Amniotic stem cell (primary cell): Measurements from ENCODE around the gene CPNE5.

Experiments
- DNase-seq: peaks from one replicate; lab custom pipeline; 2025; lab: John Stamatoyannopoulos, UW

CPNE5 gene

DNA sequence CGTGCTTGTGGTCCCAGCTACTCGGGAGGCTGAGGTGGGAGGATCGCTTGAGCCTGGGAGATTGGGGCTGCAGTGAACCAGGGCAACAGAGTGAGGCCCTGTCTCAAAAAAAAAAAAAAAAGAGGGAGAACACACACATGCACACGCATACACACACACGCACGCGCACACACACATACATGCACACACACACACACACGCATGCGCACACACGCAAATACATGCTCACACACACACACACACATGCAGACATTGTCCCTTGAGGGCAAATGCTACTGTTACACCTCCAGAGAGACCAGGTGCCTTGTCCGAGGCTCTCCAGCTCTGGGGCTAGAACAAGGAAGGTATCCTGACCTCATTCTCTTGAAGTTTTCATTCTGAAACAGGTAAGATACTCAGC lies 77.1 kb downstream of the CPNE5 start:
- no peak for DNase-seq

DNA sequence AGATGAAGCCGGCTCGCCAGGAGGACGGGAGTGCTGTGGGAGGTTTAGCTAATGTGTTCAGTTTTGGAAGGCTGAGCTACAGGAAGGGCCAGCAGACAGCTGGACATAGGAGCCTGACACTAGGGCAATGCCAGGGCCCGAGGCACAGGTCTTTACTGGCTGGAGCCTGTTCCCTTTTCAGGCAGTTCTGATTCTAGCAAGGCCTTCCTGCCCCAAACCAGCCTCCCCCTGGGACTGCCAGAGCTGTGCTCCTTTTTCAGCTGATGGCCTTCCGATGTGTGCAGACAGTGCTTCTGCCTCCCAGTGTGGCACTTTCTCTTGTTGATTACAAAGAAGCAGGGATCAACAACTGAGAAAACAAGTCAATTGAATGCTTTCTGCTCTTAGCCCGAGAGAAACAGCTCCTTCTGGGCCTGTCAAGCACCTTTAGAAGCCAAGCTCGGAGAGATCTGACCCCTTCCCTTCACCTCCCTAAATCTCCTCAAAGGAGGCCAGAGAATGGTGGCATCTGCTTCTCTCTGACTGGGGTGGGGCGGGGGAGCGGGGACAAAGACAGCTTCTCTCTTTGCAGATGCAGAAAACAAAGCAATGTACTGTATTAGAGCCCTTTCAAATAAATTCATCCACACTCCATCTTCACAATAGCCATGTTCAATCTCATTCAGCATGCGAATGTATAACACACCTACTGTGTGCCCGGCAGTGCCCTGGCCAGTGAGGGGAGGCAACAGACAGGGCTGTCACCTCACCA lies 78.4 kb downstream of the CPNE5 start:
- DNase-seq: no peak

DNA sequence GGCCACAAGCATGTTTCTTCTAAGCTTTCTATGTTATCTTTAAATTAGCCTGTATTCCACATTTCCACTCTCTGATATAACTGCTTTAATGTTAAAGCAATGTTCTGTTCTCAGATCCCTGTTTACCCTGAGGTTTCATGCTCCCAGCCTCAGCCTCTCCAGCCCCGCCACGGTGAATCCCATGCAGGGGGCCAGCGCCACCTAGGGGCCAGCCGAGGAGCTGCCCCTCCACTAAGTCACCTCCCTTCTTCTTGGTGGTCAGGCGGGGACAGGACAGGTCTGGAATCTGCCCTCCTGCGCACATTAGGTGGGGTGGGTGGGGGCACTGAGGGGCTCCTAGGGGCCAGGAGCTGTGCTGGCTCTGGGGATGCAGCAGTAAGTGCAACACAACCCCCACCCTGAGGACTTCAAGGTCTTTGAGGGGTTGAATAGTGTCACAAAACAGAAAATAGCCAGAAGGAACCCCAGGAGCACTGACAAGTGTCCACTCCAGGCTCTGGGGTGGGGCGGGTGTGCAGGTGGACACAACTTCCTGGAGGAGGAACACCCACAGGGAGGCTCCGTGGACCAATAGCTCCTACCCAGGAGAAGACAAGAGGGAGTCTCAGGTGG lies 80.0 kb downstream of the CPNE5 start:
- peak; percentile 33 for DNase-seq

DNA sequence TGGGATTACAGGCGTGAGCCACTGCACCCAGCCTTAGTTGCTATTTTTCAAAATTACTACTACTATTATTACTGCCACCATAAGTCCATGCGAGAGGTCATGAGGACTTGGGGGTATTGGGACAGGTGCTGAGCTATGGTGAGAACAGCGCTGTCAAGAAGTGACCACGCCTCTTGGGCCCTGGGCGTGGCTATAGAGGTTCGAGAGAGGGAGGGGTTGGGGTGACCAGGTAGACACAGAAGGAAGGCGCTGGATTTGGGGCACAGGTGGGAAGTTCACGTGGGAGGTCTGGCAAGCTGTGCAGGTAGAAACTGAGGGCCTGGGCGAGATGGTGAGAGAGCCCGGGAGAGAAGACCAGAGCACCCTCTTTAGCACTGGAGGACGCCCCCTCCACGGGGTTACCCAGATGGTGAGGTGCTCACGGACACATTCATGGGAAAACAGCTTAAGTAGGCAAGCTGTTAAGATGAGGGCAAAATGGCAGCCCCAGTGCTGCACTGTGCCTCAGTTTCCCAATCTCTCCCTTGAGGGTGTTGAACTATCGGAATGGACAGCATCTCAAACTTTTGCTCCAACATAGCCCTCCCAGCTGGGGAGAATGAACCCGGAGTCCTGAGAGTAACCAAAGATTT lies 80.6 kb downstream of the CPNE5 start:
- no peak for DNase-seq

DNA sequence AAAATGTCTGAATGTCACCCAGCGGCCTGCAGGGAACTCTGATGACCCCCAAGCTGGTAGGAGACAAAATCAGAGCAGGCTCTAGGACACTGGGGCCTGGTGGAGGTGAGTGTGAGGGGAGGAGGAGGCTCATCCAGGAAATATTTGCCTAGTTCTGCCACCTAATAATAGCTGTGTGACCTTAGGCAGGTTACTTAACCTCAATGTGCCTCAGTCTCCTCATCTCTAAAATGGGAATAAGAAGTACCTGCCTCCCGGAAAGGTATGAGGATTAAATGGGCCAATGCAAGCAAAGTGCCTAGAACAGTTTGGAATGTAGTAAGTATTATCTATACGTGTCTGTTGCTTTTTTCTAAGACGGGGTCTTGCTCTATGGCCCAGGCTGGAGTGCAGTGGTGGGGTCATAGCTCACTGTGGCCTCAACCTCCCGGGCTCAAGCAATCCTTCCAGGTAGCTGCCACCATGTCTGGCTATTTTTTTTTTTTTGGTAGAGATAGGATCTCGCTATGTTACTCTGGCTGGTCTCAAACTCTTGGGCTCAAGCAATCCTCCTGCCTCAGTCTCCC lies 81.2 kb downstream of the CPNE5 start:
- no peak for DNase-seq

DNA sequence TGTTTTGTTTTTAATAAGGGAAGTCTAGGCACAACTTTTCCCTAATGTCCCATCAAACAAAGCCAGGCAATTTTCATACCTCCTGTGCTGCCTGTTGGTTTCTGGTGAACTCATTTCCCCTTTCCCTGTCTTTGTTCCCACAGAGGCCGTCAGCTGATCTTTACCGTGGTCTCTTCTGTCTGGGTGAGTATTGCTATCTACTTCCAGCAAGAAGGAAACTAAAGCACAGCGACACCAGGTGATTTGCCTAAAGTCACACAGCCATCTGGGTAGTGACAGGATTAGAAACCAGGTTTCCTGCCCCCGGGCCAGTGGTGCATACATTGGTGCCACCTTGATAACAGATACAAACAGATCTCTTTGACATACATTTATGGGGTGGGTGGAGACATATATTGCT lies 82.0 kb downstream of the CPNE5 start:
- DNase-seq: no peak

DNA sequence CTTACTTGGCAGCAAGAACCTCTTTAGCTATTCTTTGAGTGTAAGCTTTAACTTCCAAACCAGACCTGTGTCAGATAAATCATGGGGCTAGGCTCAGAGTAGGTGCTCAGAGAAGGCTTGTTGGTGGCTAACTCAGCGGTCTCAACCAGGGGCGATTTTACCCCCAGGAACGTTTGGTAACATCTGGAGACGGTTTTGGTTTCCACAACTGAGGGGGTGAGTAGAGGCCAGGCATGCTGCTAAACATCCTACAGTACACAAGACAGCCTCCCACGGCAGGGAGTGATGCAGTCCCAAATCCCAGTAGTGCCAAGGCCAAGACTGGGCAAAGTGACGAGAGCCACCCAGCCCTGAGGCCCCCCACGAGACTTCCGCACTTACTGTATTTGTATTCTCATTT lies 82.5 kb downstream of the CPNE5 start:
- DNase-seq: no peak

DNA sequence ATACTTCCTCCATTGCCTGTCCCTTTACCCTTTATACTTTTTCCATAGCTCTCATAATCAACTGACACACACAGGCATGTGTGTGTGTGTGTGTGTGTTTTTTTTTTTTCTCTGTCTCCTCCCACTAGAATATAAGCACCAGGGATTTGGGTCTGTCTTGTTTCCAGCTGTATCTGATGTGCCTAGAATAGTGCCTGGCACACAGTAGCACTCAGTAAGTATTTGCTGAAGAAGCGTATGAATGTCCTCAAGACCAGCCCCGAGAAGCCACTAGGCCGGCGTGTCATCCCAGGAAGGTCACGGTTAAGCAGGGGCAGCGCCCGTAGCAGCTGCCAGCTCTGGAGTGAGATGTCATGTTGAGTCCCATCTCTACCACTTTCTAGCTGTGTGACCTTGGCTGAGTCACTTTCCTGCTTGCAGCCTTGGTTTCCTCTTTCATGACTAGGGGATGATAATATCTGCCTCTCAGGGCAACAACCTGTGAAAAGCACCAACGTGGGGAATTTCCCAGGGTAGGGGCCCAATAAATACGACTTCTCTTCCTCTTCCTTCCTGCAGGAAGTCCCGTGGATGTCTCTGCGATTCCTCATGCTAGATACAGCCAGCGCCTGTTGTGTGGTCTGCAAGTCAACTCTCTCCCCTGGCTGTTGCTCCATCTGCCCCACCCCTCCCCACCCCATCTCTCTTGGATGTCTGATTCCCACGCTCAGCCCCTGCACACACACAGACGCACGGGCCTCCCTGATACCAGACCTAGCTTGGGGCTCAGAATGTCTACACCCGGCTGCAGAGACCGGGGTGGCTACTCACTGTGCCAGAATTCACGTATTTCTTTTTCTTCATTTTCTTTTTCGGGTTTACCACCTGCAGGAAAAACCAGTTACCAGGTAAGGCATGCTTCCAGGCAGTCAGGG lies 83.6 kb downstream of the CPNE5 start:
- no peak for DNase-seq

DNA sequence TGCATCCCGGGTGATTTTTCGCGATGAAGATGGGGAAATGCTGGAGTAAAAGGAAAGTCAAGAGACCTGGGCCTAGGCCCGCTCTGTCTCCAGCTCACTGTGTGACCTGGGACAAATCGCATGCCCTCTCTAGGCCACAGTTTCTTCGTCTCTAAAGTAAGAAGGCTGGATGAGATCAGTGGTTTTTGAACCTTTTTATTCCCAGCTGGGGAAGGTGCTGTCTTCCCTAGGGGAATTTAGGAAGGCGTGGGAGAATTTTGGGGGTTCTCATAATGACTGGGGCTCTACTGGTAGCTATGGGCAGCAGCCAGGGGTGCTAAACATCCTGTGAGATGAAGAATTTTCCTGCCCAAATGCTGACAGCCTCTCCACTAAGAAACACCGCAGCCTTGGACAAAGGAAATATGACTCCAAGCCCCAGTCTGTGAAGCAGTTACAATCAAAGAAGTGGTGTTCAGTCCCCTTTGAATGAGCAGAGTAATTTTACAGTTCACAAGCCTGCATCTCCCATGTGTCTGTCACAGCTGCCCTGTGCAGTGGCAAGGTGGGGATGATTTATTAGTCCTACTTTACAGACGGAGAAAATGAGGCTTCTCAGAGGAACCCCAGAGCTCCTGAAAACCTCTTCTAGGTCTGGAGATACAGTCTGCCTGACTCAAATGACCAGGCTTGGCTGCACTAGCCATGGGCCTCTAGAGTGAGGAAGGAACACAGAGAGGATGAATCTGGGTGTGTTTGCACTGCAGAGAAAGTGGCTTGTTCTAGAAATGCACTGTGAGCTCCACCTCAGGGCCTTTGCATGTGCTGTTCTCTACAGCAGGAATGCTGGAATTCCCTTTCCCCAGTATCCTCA lies 84.4 kb downstream of the CPNE5 start:
- no peak for DNase-seq

DNA sequence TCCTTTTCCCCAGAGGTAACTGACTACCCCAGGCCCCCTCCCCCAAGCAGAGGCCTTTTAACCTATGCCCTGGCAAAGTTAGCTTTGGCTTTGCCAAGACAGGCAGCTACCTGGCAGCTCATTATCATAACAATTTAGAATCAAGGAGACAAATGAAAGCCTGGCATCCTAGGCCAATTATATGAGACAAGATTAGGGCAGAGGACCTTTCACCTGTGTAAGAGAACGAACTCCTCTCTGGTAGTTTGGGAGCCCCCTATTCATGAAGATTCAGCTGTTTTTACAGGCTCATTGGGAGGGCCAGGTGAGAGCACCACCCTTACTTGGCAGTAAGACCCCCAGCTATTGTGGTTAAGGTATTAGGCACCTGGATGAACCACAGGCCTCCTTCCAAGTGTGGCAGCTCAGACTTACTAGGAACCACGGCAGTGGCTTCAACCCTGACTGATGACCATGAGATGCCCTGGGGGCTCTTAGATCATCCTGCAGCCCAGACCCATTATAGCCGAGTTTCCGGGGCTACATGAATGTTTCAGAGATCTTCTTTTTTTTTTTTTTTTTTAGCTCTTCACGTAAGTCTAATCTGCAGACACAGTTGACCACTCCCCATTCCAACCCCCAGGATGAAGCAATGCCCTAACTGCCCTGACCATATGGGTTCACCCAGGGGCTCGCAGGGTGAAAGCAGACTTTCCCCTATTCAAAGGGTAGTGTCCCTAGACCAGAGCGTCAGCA lies 85.4 kb downstream of the CPNE5 start:
- no peak for DNase-seq

DNA sequence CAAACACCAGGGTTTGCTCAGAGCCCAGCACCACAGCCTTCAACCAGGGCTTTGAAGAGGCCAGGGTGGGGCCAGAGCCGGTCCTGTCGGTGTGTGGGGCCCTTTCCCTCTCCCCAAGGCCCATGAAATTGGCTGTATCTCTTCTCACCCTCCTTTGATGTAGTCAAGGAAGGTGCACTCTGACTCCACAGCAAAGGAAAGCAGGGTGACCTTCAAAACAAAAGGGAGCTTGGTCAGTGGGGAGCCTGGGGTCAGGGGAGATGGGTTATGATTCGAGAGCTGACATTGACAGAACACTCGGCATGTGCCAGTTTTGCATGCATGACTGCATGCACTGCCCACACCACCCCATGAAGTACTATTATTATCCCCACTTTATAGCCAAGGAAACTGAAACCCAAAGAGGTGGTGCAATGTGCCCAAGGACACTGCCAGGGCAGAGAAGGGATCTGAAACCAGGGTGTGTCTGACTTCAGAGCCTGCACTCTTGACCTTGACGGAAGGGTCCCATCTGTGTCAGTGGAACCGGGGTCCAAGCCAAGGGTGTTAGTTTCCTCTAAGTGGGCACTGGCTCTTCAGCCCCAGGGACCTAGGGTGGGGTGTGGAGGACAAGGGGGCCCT lies 86.2 kb downstream of the CPNE5 start:
- no peak for DNase-seq

DNA sequence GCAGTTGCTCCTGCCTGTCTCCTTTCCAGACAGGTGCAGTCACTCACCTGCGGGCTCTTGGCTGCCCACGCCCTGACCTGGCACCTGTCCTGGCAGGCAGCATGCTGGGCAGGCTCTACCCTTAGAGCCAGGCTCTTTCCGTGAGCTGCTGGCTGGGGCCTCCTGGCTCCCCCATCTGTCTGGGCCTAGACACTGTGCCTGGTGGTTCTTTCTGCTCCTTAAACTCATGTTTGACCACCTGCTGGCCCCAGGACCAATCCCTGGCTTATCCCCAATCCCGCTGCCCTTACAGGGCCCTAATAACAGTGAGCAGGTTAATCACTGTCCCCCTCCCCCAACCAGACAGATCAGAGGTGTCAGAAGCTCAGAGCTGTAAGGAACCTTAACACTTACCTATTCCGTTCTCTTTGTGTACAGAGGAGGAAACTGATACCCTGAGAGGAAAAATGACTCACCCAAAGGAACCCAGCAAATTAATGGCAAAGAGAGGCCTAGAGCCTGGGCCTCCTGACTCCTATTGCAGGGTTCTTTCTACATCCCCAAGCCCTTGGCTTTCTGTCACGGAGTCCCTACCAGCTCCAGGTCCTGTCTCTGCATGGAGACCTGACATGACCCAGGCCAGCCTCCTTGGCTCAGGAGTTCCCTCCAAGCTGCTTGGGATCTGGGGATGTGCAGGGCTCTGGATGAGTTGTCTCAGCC lies 86.9 kb downstream of the CPNE5 start:
- DNase-seq: no peak

DNA sequence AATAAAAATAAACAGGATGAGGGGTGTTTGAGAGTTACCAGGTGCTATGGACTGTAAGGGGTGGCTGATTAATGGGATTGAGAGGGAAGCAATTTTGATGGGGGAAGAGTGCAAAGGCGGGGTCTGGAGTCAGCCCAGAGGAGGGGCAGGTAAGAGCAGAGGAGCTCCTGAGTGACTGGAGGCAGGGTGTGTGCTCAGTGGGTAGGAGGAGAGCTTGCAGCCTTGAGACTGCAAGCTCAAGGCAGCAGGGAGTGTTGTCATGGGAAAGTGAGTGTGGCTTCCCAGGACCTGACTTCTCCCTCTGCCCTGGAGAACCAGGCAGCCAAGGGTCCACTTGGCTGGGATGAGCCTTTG lies 87.4 kb downstream of the CPNE5 start:
- DNase-seq: no peak

DNA sequence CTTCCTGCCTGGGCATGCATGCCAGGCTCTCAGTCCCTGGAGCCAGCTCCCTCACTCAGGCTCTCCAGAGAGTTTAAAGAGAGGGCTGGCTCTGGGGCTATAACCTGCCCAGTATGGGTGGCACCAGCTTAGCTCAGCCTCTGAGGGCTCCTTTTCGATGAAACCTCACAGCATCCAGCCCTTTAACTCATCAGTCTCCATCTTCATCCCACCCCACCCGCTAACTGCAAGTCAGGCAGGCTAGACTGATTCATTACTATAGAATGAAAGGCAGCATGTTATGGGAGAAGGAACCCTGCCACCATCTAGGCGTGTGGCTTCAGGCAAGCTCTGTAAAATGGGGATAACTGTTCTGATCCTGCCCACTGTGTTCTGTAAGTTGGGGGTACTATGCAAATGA lies 88.2 kb downstream of the CPNE5 start:
- DNase-seq: no peak

DNA sequence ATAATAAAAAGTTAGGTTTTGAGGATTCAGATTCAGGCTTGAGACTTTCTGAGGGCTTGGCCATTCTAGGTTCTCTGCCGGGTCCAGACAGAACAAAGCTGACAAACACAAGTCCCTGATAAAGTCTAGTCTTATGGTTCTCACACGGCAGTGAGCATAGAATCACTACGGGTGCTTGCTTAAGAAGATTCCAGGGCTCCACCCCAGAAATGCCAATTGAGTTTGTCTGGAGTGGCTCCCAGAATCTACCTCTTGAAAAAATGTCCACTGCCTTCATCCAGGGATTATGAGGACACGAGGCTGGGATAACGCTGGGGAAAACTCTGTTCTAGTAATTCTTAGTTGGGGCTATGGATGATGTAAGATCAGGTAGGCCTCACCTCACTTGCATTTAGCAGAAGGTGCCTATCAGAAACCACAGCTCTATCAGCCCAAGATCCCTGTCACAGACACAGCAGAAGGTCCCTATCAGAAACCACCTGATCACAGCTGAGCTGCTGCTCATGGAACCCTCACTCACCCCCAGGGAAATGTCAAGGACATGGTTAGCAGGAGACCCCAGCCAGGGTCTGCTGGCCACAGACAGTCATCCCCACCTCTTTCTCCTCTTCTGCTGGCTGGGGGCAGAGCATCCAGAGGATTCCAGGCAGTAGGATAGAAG lies 89.3 kb downstream of the CPNE5 start:
- no peak for DNase-seq

DNA sequence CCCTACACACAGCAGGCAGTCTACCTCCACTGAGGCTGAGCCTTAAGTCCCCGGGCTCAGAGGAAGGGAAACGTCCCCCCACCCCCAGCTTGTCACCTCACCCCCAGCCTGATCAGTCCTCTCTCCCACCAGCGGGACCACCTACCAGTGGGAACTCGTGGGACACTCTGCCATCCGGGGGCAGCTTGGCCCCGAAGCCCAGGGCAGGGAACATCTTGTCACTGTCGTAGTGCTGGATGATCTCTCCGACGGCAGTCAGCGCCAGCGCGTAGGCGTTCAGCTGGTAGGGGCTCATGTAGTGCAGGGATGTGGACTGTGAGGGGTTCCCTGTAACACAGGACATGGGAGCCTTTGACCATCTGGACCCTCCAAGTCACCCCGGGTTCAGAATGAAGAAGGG lies 93.0 kb downstream of the CPNE5 start:
- DNase-seq: no peak

DNA sequence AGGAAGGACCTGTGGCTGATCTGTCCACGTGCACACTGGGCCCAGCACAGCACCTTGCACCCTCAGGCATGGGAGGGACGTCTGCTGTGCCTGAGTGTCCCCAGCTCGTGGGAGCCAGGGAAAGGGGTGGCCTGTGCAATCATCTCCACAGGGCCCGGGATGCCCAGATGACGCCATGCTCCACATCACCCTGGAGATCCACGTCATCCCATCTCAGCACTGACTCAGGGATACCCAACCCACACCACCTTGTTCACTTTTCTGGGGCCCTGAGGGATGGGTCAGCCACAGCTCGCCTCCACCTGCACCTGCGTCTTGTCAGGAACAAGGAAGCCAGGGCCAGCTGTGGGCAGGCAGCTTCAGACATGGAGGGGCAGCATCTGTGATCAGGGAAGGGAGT lies 93.4 kb downstream of the CPNE5 start:
- no peak for DNase-seq

DNA sequence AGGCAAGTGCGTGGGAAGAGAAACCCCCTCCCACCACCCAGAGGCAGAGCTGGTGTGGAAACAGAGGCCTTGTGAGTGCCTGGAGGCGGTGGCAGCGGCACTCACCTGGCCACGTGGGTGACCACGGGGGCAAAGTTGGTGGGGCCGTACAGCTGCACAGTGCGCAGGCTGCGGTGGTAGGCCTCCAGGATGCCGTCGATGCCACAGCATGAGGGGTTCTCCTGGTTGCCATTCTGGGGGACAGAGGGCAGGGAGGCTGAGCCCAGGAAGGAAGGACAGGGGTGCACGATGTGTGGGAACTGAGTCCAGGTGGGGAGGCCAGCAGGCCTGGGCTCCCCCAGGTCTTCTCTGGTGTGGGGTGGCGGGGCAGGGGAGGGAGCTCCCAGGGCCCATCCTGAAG lies 94.0 kb downstream of the CPNE5 start:
- DNase-seq: no peak

DNA sequence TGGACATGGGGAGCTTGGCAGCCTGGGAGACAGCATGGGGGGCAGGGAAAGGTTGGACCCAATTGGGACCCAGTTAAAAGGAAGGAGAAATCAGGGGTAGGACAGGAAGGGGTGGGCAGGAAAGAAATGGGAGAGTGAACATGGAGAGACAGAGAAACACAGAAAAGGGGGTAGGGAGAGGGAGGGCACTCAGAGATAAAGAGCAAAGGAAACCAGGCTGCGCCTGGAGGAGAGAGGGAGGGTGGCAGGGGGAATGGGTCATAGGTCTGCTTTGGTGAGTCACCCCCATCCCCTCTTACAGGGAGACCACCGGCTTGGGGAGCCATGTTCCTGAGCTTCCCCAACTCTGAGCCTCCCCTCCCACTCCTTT lies 95.0 kb downstream of the CPNE5 start:
- DNase-seq: no peak
